Measurements from ENCODE around the gene NTRK1.

Gene NTRK1

GRCh38 chr1:156860628-156861423 is at the start of gene NTRK1:
Gene NTRK1, plus strand, starts transcription at chr1:156860865. Its CDS starts 70 bp downstream, at chr1:156860935.
- DNase-seq, result peak; percentile 67 to 85

DNA sequence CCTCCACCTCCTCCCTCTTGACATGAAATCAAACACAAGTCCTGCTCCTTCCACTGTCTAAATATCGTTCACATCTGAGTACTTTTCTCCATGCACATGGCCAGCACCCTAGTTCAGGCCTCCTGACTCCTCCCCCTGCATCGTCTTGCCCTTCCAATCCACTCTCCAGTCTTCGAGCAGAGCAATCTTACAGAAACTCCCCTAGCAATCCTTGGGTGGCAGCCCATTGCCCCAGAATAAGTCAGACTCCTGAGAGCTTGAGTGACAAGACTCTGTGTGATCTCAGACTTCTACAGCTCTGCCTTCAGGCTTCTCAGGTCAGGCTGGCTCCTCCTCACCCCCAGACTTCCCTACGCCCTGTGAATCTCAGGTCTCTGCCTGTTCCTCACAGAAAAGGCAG is 49.5 kb upstream of the NTRK1 start:
- DNase-seq, result no peak

DNA sequence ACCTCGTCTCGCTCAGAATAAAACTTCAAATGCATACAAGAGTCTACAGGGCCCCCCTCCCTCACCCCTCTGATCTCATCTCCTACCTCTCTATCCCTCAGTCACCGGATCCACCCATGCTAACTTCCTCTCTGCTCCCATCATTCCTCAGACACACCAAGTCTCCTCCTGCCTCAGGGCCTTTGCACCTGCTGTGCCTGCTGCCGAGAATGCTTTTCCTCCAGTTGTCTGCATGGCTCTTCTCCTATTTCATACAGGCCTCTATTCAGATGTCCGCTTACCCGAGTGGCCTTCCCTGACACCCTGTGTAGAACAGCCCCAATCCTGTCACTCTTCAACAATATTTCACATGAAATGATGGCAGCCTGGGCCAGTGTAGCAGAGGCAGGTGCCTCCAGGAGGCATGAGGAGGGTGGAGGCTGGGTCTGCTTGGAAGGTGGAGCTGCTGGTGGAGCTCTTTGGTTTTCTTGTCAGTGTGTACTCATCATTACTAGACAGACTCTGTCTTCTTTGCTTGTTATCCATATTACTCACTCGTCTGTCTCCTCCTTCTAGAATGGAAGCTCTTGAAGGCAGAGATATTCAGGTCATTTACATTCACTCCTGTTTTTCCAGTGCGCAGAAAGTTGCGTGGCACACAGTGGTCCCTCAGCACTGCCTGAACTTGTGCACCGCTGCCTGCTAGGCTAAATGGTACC is 48.2 kb upstream of the NTRK1 start:
- no peak for DNase-seq

DNA sequence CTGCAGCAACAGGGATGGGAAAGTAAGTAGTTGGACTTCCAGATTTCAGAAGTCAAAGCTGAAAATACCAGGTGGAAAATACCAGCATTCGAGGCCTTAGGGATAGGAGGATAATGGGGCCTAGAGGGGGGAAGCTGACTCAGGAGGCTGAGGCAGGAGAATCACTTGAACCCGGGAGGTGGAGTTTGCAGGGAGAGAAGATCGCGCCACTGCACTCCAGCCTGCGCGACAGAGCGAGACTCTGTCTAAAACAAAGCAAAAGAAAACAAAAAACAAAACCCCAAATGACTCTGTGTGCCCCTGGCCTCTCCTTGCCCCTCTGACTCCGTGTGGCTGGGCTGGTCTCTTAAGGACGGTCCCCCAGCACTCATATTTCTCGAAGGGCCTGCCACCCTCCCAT is 47.4 kb upstream of the NTRK1 start:
- DNase-seq, result no peak

GRCh38 chr1:156813750-156814570 is 46.7 kb upstream of the NTRK1 start:
- DNase-seq, result peak in 1 of 2 experiments; percentile 35

DNA sequence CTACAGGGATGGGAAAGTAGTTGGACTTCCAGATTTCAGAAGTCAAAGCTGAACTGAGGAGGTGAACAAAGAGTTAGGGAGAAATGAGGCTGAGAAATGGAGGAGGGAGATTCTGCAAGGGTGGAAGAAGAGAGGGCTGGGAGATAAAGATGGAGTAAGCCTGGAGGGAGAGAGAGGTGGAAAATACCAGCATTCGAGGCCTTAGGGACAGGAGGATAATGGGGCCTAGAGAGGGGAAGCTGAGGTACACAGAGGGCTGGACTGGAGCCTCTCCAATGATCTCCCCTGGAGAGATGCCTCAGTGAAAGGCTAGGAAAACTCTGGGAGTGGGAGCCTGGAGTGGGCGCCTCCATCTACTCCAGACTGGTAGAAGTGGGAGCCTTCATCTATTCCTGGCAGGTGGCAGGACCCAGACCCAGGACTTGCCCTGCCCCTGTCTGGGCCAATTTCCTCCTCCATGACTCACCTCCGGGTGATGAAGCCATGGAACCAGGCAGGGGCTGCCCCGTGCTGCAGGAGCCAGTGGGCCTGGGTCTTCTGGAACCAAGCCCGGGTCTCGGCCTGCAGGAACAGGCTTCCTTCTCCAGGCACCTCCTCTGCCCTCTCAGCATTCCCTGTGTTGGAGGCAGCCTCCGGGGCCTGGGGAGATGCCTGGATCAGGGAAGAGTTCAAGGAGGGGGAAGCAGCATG is 45.9 kb upstream of the NTRK1 start:
- no peak for DNase-seq

- peak; percentile 4 to 55 for DNase-seq
Measured at GRCh38 chr1:156815307-156815826, 45.3 kb upstream of the NTRK1 start.

DNA sequence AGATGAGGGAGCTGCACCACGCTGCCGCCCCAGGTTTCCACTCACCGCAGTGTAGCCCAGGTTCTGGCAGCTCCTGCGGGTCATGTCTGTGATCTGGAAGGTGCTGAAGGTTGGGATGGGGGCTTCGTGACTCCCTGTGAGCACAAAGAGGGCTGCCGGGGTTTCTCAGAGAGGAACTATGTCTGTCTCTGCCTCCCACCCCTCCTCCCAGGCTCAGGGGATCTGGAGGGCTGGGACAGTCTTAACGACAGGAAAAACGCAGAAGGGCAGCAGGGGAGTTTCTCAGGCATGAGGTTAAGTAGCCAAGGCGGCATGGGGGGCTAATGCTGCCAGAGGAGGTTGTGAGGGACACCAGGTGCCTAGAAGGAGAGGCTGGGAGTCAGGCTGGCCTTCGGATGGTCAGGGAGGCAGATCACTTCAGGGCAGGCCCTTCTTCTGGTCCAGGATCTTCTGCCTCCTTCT is 44.7 kb upstream of the NTRK1 start:
- DNase-seq, result no peak

- DNase-seq, result no peak
Measured at GRCh38 chr1:156816561-156817328, 43.9 kb upstream of the NTRK1 start, which contains the start of gene SH2D2A. Gene SH2D2A, minus strand, starts transcription at chr1:156816848. Its CDS starts 140 bp downstream, at chr1:156816708.

DNA sequence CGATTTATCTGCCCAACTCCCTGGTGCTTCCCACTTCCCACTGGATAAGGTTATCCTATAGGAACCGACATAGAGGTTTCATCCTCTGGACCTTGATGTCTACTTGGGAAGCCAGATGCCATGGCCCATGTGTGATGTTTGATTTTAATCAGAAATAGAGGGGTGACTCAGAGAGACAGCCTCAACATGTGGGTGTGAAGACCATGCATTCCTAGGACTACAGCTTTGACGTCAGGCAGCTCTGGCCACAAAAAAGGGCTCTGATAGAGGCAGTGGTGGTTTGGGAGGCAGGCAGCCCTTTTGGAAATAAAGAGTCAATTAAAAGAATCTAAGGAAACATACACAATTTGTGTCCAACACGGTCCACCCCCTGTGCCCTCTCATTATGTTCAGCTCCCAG is 38.9 kb upstream of the NTRK1 start:
- no peak for DNase-seq

GRCh38 chr1:156822680-156823079 is 38.0 kb upstream of the NTRK1 start:
- DNase-seq, result no peak

GRCh38 chr1:156823210-156823790 is 37.4 kb upstream of the NTRK1 start:
- DNase-seq, result no peak

DNA sequence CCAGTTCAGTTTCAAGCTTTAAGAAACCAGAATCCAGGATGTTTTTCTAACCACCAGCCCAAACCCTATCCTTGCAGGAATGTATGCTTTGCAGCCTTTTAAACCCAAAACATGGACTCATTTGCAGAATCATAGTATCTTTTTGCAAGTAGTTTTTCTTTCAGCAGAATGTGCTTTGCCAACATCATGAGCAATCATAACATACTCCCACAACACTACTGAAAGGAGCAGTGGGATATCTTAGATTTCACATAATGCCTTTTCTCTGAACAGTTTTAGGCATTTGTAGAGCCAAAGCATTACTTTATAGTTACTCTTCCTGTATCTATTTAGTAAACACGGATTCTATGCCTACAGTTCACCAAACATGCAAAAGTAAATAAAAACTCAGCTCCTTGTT is 34.0 kb upstream of the NTRK1 start:
- DNase-seq, result no peak

DNA sequence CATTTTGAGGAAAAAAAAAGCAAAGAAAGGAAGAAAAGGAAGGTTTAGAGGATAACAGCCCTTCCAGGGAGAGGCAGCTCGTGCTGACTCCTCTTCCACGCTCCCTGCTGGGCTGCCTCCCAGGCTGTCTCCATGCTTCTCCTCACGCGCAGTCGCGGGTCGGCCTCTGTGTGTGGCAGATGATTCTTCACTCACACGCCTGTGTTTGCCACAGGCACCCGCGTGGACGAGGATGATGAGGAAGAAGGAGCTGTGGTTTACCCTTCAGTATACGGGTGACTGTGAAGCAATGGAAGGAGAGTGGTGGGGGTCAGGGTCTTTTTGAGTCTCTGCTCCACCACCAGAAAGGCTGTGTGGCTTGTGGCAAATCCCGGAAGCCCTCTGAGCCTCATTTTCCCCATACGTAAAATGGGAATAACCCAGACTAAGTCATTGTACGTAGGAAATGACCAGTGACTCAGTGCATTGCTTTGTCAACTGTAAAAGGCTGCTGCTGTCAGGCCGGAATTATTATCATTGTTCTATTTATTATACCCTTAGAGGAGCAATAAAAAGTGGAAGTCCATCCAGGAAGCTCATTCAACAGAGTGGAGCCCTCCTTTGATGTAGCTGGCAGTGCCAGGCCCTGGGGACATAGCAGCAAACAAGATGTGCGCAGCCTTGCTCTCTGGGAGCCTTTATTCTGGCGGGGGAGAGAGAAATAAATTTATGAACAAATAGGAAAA is 32.1 kb upstream of the NTRK1 start:
- no peak for DNase-seq

DNA sequence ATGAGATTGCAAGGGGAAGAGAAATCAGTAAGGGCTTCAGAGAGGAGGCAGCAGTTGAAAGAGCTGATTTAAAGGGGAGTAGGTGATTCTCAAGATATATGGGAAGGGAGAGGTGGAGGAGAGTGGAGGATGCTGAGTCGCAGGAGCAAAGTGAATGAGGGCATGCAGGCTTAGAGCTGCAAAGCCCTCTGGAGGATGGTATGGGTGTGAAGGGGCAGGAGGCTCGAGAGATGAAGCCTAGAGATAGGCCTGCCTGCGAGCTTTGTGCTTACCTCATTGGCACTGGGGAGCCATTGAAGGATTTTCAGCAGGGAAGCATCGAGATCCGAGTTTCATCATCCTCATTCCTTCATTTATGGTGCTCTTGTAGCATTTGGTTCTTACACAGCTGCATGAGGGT is 28.2 kb upstream of the NTRK1 start:
- DNase-seq, result no peak

DNA sequence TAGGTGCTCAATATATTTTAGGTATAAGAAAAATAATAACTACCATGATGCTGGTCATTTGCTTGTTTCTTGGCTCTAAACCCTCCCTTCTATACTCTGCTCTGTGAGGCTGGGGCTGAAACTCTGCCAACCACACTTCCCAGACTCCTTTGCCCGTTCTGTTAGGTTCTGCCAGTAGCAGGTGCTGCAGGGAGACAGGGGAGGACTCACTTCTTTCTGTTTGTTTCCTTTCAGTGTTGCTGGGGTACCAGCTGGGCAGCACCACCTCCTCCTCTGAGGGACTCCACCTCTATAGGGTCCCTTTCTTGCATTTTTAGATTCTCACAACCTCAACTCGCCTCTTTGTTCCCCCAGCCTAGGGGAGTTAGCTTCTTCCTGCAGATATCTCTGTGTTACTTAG is 27.1 kb upstream of the NTRK1 start:
- DNase-seq, result no peak

GRCh38 chr1:156834322-156834721 is 26.3 kb upstream of the NTRK1 start:
- DNase-seq, result no peak

DNA sequence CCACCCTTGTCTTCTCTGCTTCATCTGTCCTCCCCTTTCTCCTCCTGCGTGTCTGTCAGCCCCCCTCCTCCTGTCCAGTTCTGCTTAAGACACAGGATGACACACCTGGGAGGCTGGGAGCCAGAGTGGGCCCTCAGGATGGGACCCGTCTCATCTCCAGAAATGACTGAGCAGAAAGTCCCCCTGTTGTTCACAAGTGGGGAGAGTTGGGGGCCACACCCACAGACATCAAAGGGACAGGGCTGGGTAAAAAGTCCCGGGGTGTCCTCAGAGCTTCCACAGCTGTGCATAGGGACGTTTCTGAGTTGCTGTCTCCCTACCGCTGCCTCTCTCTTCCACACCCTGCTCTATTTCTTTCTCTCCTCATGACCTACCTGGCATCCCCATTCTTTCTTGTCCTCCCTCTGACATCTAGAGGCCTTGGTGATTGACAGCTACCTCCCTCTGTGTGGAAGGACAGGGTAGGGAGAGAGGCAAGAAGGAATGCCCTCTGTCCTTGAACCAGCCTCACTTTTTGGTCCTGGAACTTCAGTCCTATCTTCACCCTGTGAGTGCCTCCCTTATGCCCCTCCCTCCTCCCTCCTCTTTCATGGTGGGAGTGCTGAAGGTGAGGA is 24.5 kb upstream of the NTRK1 start:
- no peak for DNase-seq

DNA sequence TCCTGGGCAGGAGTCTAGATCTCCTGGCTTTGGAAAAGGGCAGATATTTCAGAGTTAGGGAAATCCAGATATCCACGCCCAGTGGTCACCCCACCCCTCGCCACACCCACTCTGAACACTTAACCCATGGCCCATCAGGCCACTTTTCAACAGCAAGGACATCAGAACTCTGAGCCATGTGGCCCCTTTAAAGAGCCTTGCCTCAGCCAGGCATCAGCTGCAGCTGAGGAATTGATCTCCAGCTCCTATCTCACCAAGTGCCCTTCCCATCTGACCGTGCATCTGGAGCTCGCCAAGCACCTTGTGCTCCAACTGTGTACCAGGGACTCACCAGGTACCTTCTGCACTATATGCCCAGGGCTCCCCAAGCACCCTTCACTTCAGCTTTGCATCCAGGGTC is 23.8 kb upstream of the NTRK1 start:
- DNase-seq, result peak; percentile 32 to 70

- DNase-seq, result peak in 1 of 2 experiments; percentile 54
Measured at GRCh38 chr1:156838972-156839371, 21.7 kb upstream of the NTRK1 start.
